Activated effector memory CD4-positive, alpha-beta T cell treated with anti-CD3 and anti-CD28 coated beads, Interleukin-2, amount 50 U/mL, for 16 hours (primary cell): Measurements from ENCODE around the gene TPI1.
A peak's percentile ranks its signal among the peaks of the same experiment; 100 is the strongest.
"Not testable (repeated sequence)": the region's sequence is repeated elsewhere in the genome, so short reads cannot be mapped to it uniquely, and the experiment has no call there.

ENCODE experiments used
- DNase-seq: peaks from one replicate; pipeline ENCODE4 v3.0.0-alpha.2; 2020

TPI1 gene

DNA sequence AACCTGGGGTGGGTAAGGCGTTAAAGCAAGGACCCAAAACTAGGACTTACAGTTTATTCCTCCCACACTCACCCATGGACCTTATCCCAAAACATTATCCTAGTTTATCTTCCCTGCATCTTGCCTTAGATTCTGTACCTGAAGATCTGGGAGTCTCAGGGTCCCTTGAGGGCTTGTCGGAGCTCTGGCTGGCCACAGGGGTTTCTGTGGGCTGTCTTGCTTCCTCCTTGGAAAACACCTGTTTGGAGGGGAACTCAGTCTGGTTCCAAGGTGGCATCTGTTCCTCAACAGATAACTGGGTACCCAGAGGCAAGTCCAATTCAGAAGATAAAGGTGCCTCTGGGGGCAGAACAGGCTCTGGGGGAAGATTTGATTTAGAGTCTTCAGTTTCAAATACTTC lies 17.9 kb upstream of the TPI1 start:
- DNase-seq, result no peak

DNA sequence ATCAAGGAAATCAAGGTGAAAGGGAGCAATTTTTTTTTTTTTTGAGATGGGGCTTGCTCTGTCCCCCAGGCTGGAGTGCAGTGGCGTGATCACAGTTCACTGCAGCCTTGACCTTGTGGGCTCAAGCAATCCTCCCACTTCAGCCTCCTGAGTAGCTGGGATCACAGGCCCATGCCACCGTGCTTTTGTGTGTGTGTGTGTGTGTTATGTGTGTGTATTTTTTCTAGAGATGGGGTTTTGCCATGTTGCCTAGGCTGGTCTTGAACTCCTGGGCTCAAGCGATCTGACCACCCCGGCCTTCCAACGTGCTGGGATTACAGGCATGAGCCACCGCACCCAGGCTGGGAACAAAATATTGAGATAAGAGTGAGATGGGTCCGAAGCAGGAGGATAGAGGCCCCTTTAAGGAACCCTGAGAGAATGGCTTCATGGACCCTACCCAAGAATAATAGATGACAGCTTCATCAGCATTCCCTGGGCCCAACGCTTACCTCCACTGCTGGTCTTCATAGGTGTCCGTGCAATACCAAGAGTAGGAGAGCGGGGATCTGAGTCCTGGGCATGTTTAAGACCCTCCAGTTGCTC lies 17.3 kb upstream of the TPI1 start:
- DNase-seq, result no peak

DNA sequence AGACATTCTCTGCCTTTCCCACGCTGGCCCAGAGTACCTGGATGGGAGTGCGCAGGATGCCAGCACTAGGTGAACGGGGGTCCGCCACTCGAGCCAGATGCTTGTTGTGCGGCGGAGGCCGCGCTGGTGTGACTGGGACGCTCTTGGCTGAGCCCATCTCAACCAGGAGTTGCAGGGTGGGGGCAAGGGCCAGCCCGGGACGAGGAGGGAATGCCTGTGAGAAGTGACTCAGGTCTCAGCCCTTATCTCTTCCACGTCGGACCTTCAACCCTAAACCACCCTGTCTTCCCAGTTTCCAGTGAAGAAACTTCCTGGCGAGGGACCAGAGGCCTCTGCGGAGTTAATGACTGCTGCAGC lies 16.6 kb upstream of the TPI1 start:
- no peak for DNase-seq

DNA sequence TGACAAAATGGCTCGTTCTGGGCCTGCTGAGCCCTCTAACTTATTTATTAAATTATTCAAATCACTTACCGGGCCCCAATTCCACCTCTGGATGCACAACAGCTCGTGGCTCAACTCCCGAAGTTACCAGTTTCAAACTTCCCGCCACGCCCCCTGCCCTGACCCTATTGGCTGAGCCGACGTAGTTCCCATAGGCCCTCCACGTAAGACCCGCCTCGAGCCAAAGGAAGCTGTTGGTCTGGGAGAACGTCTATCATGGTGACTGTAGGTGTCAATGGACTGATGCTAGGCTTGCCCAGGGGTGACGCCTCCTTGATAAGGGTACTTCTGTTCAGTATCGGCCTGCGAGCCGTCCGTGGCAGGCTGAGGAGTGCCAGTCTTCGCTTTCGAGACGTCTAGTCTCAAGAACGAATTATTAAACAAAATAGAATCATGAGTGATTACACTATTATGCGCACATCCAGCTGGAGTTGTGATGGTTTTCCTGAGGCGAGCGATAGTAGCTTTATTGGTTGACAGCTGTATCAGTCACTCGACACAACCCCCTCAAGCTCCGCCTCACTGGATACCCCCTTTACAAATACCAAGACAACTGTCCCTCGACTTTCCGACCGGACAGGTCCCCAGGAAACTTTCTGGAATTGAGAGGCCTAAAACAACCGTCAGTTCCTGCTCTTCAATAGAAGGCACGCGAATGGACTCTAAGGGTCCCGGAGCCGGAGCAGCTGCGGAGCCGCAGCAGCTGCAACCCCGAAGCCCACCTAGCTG lies 16.0 kb upstream of the TPI1 start, which contains the start of gene CDCA3:
CDCA3 (minus strand) TSS at position 134 of the 768 bp plus-strand sequence. CDS start 334 bp downstream, outside the sequence.
- DNase-seq, result peak; percentile 96

DNA sequence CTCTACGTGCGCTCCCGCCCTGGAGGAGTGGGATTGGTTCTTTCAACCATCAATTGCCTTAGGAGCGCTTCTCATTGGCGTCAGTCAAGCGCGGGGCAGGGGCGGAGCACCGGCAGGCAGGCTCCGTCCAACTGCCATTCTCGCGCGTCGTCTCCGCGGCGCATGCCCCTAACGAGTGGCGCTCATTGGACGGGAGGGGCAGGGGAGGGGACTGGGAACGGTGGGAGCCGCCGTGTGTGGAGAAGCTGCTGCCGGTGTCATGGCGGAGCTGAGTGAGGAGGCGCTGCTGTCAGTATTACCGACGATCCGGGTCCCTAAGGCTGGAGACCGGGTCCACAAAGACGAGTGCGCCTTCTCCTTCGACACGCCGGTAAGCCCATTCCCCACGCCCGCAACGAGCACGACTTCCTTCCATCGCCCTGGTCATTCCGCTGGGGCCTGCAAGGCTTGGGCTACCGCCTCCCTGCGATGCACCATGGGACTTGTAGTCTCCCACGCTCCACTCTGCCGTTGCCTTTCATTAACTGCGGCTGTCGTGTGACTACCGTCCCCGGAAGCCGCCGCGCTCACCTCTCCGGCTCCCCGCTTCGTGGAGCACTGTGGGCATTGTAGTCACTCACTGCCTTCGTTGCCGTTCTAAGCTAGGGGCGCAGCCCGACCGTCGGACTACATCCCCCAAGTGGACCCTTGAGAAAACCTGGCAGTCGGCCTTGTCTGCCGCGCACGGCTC lies 15.2 kb upstream of the TPI1 start, which contains the start of gene USP5:
USP5 (plus strand) TSS at position 230 of the 730 bp plus-strand sequence; CDS start at position 260, 30 bp downstream.
- DNase-seq, result peak; percentile 99

DNA sequence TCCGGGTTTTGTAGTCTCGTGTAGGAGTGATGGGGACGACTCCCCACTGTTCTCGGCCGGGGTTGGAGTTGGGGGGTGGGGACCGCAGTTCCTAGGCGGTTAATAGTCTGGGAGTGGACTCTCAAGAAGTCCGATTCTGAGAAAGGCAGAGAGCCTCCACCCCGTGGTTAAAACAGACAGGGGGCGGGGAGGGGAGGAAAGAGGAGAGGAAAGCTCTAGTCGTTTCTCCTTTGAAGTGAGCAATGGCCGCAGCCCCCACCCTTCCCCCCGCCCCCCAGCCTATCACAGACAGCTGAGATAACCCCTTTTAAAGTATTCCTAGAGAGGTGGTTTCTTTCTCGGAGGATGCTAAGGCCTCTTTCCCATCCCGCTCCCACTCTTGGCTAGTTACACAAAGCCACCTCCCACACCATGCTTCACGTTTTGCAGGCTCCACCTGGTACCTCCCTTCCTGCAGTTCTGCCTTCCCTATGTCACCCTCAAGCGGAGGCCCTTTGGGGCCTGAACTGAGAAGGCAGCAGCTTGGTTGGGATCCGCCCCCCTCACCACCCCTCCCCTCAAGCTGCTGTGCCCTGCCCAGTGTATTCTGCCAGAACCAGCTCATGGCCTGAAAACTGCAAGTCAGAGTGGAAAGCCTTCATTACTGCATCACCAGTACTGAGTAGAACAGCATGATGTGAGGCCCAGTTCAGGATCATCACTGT lies 14.5 kb upstream of the TPI1 start:
- DNase-seq, result peak; percentile 89

DNA sequence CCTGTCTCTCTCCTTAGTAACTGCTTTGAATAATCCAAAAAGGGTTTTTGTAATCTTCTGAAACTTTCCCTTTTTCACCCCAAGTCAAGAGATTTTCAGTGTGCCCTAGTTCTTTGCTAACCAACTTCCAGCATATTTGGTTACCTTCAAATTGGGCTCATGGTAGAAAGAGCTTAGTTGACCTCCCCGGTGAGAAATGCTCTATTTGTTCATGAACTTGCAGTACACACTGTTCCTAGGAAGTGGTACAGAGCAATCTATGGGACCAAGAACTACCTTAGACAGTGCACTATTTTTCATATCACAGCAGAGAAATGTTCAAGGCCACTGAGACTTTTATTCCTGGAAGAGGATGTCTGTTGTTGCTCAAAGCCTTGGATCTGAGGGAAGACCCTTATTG lies 13.7 kb upstream of the TPI1 start:
- no peak for DNase-seq

DNA sequence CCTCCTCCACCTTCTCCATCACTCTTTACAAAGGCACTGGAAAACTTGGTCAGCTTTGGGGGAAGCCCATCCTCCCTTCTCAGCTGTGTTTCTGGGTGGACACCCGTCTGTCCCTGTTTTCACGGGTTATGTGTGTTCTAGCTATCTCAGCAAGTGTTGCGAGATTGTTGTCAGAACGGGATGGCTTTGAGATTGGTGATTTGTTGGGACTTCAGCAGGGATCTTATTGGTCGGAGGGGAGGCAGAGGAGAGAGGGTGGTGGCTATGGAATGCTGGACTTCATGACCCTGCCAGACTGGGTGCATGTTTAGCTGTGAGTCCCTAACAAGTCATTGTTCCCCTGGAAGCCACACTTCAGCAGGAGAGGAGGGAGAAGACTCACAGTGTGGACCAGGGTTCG lies 13.3 kb upstream of the TPI1 start:
- no peak for DNase-seq

DNA sequence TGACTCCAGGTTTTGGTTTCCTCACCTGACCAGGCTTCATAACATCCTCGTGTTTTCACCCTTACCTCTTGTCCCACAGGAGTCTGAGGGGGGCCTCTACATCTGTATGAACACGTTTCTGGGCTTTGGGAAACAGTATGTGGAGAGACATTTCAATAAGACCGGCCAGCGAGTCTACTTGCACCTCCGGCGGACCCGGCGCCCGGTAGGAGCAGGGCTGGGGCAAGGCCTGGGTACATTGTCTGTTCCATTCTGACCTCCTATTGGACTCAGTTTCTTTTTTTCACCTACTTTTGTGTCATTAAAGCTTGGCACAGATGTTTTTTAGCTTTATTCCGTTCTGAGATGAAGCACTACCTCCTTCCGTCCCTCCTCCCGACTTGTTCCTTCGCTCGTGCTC lies 12.0 kb upstream of the TPI1 start:
- no peak for DNase-seq

DNA sequence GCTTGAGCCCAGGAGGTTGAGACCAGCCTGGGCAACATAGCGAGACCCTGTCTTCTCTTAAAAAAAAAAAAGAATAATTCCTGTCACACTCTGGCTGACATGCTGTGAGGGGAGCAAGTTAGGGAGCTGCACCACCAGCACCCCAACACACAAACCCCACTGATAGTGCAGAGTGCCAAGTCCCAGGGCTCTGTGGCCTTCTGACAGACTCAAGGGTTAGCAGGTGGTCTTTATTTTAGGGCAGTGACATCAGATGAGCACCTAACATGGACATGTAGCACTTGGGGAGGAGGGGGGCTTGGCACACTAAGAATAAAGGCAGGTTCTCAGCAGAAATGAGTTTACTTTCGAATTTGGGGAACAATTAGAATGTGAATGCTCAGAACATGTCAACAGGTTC lies 8.5 kb upstream of the TPI1 start:
- DNase-seq, result no peak

DNA sequence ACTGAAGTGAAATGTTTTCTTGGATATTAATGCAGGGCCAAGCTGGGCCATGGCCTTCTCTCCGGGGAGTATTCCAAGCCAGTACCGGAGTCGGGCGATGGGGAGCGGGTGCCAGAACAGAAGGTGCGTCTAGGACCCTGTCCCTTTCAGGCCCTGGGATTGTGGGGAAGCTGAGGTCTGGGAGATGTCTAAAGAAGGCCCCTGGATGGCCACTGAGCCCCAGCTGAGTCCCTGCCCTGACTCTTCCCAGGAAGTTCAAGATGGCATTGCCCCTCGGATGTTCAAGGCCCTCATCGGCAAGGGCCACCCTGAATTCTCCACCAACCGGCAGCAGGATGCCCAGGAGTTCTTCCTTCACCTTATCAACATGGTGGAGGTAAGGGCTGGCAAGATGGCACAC lies 7.2 kb upstream of the TPI1 start:
- no peak for DNase-seq

DNA sequence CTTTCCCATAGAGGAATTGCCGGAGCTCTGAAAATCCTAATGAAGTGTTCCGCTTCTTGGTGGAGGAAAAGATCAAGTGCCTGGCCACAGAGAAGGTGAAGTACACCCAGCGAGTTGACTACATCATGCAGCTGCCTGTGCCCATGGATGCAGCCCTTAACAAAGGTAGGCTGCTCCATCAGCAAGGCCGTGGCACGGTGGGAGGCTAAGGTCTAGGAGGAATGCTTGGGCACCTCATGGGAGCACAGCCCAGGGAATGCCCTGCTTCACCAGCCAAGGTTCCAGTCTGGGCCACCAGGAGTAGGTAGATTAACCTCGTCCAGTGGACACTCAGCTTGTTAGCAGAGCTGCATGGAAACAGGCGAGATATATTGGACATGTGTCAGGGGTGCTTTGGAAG lies 6.4 kb upstream of the TPI1 start:
- DNase-seq, result no peak

DNA sequence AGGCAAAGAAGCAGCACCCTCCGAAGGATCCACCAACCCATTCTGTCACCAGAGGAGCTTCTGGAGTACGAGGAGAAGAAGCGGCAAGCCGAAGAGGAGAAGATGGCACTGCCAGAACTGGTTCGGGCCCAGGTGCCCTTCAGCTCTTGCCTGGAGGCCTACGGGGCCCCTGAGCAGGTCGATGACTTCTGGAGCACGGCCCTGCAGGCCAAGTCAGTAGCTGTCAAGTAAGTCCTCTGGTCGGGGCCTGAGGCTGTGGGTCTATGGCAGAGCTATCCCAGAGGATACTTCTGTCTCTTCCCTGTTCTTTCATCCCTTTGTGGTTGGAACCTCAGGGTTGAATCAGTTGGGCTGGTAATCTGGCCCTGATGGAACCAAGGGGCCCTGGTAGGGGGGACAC lies 5.9 kb upstream of the TPI1 start:
- DNase-seq, result no peak

DNA sequence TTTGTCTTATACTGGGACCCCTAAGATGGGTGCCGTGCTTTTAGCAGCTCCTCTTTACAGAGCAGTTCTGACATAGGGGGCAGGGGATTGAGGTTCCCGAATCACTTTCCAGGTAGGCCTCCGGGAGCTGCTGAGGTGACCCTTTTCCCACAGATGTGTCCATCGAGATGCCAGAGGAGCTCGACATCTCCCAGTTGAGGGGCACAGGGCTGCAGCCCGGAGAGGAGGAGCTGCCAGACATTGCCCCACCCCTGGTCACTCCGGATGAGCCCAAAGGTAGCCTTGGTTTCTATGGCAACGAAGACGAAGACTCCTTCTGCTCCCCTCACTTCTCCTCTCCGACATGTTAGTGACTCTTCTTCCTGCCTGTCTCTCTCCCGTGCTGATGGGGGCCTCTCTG lies 4.3 kb upstream of the TPI1 start:
- no peak for DNase-seq

DNA sequence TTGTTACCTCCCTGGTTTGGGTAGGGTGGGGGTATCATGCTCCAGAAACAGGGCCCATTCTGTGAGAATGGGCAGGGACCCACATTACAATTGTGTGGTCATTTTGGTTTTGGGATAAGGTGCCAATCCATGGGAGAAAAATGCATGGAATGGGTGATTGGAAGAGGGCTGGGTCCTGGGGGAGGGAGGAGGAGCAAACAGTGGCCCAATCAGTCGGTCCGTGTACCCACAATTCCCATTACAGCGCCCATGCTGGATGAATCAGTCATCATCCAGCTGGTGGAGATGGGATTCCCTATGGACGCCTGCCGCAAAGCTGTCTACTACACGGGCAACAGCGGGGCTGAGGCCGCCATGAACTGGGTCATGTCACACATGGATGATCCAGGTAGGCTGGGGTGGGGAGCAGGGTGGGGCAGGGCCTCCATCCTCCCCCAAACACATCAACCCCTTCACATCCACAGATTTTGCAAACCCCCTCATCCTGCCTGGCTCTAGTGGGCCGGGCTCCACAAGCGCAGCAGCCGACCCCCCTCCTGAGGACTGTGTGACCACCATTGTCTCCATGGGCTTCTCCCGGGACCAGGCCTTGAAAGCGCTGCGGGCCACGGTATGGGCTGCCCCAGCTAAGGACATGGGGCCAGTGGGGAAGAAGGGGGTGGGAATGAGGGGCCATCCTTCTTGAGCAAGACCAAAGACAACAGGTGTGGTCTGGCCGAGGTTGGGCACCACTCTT lies 3.6 kb upstream of the TPI1 start:
- DNase-seq, result no peak

DNA sequence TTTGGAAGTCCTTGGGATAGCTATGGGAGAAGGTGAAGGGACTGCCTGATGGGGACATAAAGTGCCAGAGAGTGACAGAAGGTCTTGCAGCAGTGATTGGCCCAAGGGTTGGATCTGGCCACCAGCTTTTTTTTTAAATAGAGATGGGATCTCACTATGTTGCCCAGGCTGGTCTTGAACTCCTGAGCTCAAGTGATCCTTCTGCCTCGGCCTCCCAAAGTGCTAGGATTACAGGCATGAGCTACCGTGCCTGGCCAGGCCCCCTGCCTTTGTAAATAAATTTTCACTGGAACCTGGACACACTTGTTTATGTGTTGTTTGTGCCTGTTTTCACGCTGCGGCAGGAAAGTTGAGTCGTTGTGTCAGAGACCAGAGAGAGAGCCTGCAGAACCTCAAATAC lies 2.0 kb upstream of the TPI1 start:
- DNase-seq, result not testable (repeated sequence)

DNA sequence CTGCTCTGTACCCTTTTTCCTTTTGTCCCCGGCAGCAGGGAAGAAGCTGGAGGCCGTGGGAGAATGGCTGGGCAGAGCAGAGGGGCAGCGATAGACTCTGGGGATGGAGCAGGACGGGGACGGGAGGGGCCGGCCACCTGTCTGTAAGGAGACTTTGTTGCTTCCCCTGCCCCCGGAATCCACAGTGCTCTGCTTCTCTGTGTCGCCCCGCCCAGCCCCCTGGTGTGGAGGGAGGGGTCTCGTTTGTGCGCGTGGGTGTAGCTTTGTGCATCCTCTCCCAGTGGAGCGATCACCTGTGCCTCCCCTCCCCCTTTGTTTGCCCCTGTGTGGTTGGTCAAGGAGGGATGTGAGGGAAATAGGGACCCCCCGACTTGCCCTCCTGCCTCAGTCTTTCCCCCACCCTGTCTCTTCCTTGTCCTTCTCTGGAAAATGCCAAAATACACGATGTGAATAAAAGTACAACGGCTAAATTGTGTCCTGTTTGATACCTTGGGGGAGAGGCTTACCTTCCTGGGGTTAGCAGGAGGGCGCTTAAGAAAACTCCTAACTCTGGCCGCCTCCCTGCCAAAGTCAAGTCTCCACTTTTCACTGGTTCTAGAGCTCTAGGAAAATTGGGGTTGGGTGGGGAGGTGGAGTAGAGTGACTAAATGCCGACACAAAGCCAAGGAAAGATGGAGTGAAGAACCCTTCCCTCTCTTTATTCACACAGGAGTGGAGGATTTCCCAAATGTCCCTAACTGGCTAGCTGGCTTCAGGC lies 990 bp upstream of the TPI1 start:
- DNase-seq, result no peak

DNA sequence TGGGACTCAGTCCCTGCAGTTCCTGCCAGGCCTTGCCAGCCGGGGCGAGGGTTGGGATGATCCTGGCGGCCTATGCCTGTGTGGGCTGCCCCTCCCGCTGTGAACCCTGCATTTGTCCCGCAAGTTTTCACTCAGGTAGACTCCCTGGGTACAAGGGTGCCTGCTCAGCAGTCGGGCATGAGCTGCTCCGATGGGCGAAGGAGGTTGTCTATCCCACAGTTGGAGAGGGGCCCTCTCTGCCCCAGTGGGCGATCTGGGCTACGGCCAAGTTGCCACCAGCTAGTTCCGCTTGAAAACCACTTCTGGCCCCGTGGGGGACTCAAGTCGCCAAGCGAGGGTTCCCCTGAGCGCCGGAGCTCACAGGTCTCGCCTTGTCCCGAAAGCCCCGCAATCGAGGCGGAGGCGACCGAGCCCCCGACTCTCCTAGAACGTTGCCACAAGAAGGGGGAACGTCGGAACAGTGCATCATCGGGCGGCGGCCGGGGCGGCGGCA lies 365 bp upstream of the TPI1 start:
- no peak for DNase-seq

DNA sequence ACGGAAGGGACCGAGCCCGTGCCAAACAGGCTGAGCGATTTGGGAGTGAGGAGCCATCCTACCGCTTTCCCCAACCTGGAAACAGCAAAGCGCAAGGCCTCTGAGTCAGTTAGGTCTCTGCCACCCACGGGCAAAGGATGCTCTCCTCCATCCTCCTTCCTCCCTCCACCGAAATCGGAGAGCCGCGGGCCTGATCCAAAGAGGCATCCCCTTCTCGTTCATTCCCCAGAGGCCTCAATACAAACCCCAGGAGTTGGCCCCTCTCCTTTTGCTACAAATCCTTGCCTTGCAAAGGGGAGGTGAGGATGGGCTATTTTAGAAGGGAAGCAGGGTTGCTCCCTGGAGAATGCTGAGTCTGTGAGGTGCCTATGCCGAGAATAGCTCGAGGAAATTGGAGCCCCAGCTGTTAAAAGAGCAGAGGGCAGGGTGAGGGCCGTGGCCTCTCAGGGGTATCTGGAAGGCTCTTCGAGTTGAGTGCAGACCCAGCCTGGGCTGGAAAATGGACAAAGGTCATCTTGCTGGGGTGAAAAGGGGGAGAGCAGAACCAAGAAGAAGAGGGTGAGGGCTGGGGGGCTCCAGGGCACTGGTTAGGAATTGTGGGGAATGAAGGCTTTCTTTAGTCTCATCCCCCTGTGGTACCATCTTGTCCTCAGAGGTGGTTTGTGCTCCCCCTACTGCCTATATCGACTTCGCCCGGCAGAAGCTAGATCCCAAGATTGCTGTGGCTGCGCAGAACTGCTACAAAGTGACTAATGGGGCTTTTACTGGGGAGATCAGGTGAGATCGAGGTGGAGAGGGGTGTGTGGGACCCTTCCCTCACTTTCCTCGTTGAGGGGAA lies 1.1 kb downstream of the TPI1 start:
- peak; percentile 70 for DNase-seq
